ENCODE measurements around the gene MT2A. TPM values are rescaled to one million over a fixed set of nuclear protein-coding genes. Genes with fewer than 3 reads are reported as not detected.

MT2A gene
- total RNA-seq: 100 to 1,000 TPM in 1 of 5 experiments, 10 to 100 TPM in 4; 15.0 to 435 (median 32.8) TPM
- polyA plus RNA-seq: 100 to 1,000 TPM; 113 to 168 TPM
- total RNA-seq: 8.3 reads per million, percentile 32 among the genes with 10 or more reads in this experiment

GRCh38 chr16:56608043-56608875, at the start of gene MT2A:
MT2A (plus strand) TSS chr16:56608584; CDS start chr16:56608656, 72 bp downstream.
- H3K4me1 Mint-ChIP-seq: peaks cover 35 to 52% (median 47%) of the 10 kb centered on the region in 7 donors
- DNase-seq: peak; percentile 70 to 89 (median 84)
- Histone ChIP-seq H3K9me3 (ENCODE audit: control insufficient read depth in 2 of 3, low read length in 3 of 3) (no peaks in the 10 kb centered on the region), H3K27me3 (ENCODE audit: control insufficient read depth in 2 of 2, insufficient read depth in 2 of 2, low read length in 2 of 2) (no peaks in the 10 kb centered on the region), H3K36me3 (ENCODE audit: control insufficient read depth in 2 of 3, insufficient read depth in 3 of 3, low read length in 3 of 3) (no peaks in the 10 kb centered on the region), H3K4me1 (ENCODE audit: control insufficient read depth in 2 of 2, insufficient read depth in 2 of 2, low read length in 2 of 2) (peaks cover 29 to 34% of the 10 kb centered on the region in 2 donors), H3K4me3 (ENCODE audit: low read length) (peak within 1 kb of the TSS; percentile 97), H3K27ac (ENCODE audit: low read depth, low read length) (peak within 1 kb of the TSS; percentile 94)
- ATAC-seq: peak; percentile 88
- H3K36me3 Mint-ChIP-seq: peaks cover 0 to 5% (median 0%) of the 10 kb centered on the region in 5 donors
- peak within 1 kb of the TSS; percentile 85 to 100 (median 96) for H3K4me3 Mint-ChIP-seq
- POLR2A ChIA-PET: interaction anchor here (0.7 to 4.8 kb wide), 12 partner anchors 15 to 100 kb away, joined by 3 to 23 read pairs (median 4); partner anchors contain the start of genes MT1F and MT1X
- H3K9me3 Mint-ChIP-seq: no peaks in the 10 kb centered on the region
- CTCF ChIA-PET: interaction anchor here (1.0 to 2.3 kb wide), 2 partner anchors 16 to 93 kb away, joined by 3 to 5 read pairs; no protein-coding TSS in a partner anchor
- H3K27me3 Mint-ChIP-seq: no peaks in the 10 kb centered on the region
- peak within 1 kb of the TSS; percentile 85 to 99 (median 93) for H3K27ac Mint-ChIP-seq
- intact Hi-C loops (cut with micrococcal nuclease): loop anchor here (1.0 to 5.0 kb wide), 17 partner anchors 9 to 1521 kb away; partner anchors contain the start of genes MT1E (in 2 of the 2), MT1X (in 2 of the 2), AMFR (in 1 of the 2) and CFAP20 (in 1 of the 2)

GRCh38 chr16:56559109-56559508, 49.3 kb upstream of the MT2A start:
- no peak for ATAC-seq
- no peak for DNase-seq
- Mint-ChIP-seq H3K4me1 (no peaks in the 10 kb centered on the region), H3K27me3 (peaks cover 4 to 53% (median 9%) of the 10 kb centered on the region in 5 donors), H3K27ac (no peak overlapping the region), H3K36me3 (no peaks in the 10 kb centered on the region), H3K4me3 (no peak overlapping the region), H3K9me3 (no peaks in the 10 kb centered on the region)
- CTCF ChIA-PET: interaction anchor here (0.8 kb wide), 1 partner anchor 44 kb away, joined by 4 read pairs; no protein-coding TSS in a partner anchor
- no peaks in the 10 kb centered on the region for H3K9me3 ChIP-seq (ENCODE audit: control insufficient read depth in 2 of 3, low read length in 3 of 3)
- H3K4me1 ChIP-seq (ENCODE audit: control insufficient read depth in 2 of 2, insufficient read depth in 2 of 2, low read length in 2 of 2): no peaks in the 10 kb centered on the region
- no peak overlapping the region for H3K27ac ChIP-seq (ENCODE audit: low read depth, low read length)
- intact Hi-C loops (cut with micrococcal nuclease): no loop called here
- H3K36me3 ChIP-seq (ENCODE audit: control insufficient read depth in 2 of 3, insufficient read depth in 3 of 3, low read length in 3 of 3): no peaks in the 10 kb centered on the region
- POLR2A ChIA-PET: no interaction called here
- no peaks in the 10 kb centered on the region for H3K27me3 ChIP-seq (ENCODE audit: control insufficient read depth in 2 of 2, insufficient read depth in 2 of 2, low read length in 2 of 2)
- no peak overlapping the region for H3K4me3 ChIP-seq (ENCODE audit: low read length)

GRCh38 chr16:56560447-56560846, 47.9 kb upstream of the MT2A start:
- H3K36me3 Mint-ChIP-seq: no peaks in the 10 kb centered on the region
- H3K27me3 ChIP-seq (ENCODE audit: control insufficient read depth in 2 of 2, insufficient read depth in 2 of 2, low read length in 2 of 2): no peaks in the 10 kb centered on the region
- no peaks in the 10 kb centered on the region for H3K4me1 Mint-ChIP-seq
- H3K4me3 Mint-ChIP-seq: no peak overlapping the region
- H3K27me3 Mint-ChIP-seq: peaks cover 0 to 43% (median 5%) of the 10 kb centered on the region in 5 donors
- no peak for ATAC-seq
- ChIA-PET CTCF (no interaction called here), POLR2A (interaction anchor here (0.6 to 0.9 kb wide), 3 partner anchors 33 to 497 kb away, joined by 3 to 4 read pairs (median 3); no protein-coding TSS in a partner anchor)
- H3K9me3 Mint-ChIP-seq: no peaks in the 10 kb centered on the region
- no peaks in the 10 kb centered on the region for H3K36me3 ChIP-seq (ENCODE audit: control insufficient read depth in 2 of 3, insufficient read depth in 3 of 3, low read length in 3 of 3)
- DNase-seq: no peak
- intact Hi-C loops (cut with micrococcal nuclease): no loop called here
- H3K27ac Mint-ChIP-seq: no peak overlapping the region
- H3K4me1 ChIP-seq (ENCODE audit: control insufficient read depth in 2 of 2, insufficient read depth in 2 of 2, low read length in 2 of 2): no peaks in the 10 kb centered on the region
- no peak overlapping the region for H3K27ac ChIP-seq (ENCODE audit: low read depth, low read length)
- H3K9me3 ChIP-seq (ENCODE audit: control insufficient read depth in 2 of 3, low read length in 3 of 3): no peaks in the 10 kb centered on the region
- no peak overlapping the region for H3K4me3 ChIP-seq (ENCODE audit: low read length)

- H3K9me3 Mint-ChIP-seq: no peaks in the 10 kb centered on the region
- Histone ChIP-seq H3K4me1 (ENCODE audit: control insufficient read depth in 2 of 2, insufficient read depth in 2 of 2, low read length in 2 of 2) (no peaks in the 10 kb centered on the region), H3K9me3 (ENCODE audit: control insufficient read depth in 2 of 3, low read length in 3 of 3) (no peaks in the 10 kb centered on the region), H3K27me3 (ENCODE audit: control insufficient read depth in 2 of 2, insufficient read depth in 2 of 2, low read length in 2 of 2) (no peaks in the 10 kb centered on the region), H3K4me3 (ENCODE audit: low read length) (no peak overlapping the region), H3K27ac (ENCODE audit: low read depth, low read length) (no peak overlapping the region), H3K36me3 (ENCODE audit: control insufficient read depth in 2 of 3, insufficient read depth in 3 of 3, low read length in 3 of 3) (no peaks in the 10 kb centered on the region)
- peak overlapping the region in 1 of 9 donors; percentile 52 for H3K27ac Mint-ChIP-seq
- ATAC-seq: no peak
- H3K4me1 Mint-ChIP-seq: peaks cover 0 to 1% (median 0%) of the 10 kb centered on the region in 7 donors
- no peak overlapping the region for H3K4me3 Mint-ChIP-seq
- H3K27me3 Mint-ChIP-seq: peaks cover 0 to 41% (median 5%) of the 10 kb centered on the region in 5 donors
- no peaks in the 10 kb centered on the region for H3K36me3 Mint-ChIP-seq
- no peak for DNase-seq
- POLR2A ChIA-PET: interaction anchor here (0.9 to 1.0 kb wide), 2 partner anchors 13 to 34 kb away, joined by 4 to 5 read pairs; no protein-coding TSS in a partner anchor
- CTCF ChIA-PET: no interaction called here
- intact Hi-C loops (cut with micrococcal nuclease): no loop called here
Observed at GRCh38 chr16:56561126-56561525, 47.3 kb upstream of the MT2A start.

- no peaks in the 10 kb centered on the region for H3K4me1 ChIP-seq (ENCODE audit: control insufficient read depth in 2 of 2, insufficient read depth in 2 of 2, low read length in 2 of 2)
- ChIA-PET CTCF (interaction anchor here (0.6 to 1.7 kb wide), 2 partner anchors 125 to 137 kb away, joined by 3 to 5 read pairs; no protein-coding TSS in a partner anchor), POLR2A (no interaction called here)
- Mint-ChIP-seq H3K27me3 (peaks cover 0 to 17% (median 5%) of the 10 kb centered on the region in 5 donors), H3K4me3 (no peak within 1 kb of the TSS), H3K36me3 (no peaks in the 10 kb centered on the region), H3K9me3 (no peaks in the 10 kb centered on the region), H3K27ac (no peak within 1 kb of the TSS), H3K4me1 (peaks cover 0 to 6% (median 0%) of the 10 kb centered on the region in 7 donors)
- intact Hi-C loops (cut with micrococcal nuclease): no loop called here
- H3K9me3 ChIP-seq (ENCODE audit: control insufficient read depth in 2 of 3, low read length in 3 of 3): no peaks in the 10 kb centered on the region
- H3K27ac ChIP-seq (ENCODE audit: low read depth, low read length): no peak within 1 kb of the TSS
- no peak for ATAC-seq
- no peak for DNase-seq
- no peak within 1 kb of the TSS for H3K4me3 ChIP-seq (ENCODE audit: low read length)
- no peaks in the 10 kb centered on the region for H3K36me3 ChIP-seq (ENCODE audit: control insufficient read depth in 2 of 3, insufficient read depth in 3 of 3, low read length in 3 of 3)
- no peaks in the 10 kb centered on the region for H3K27me3 ChIP-seq (ENCODE audit: control insufficient read depth in 2 of 2, insufficient read depth in 2 of 2, low read length in 2 of 2)
Observed at GRCh38 chr16:56564793-56565477, 43.4 kb upstream of the MT2A start, which contains the start of gene MT4. MT4 (plus strand) TSS chr16:56565073; CDS start chr16:56565129, 56 bp downstream.

- no peaks in the 10 kb centered on the region for H3K36me3 ChIP-seq (ENCODE audit: control insufficient read depth in 2 of 3, insufficient read depth in 3 of 3, low read length in 3 of 3)
- intact Hi-C loops (cut with micrococcal nuclease): no loop called here
Observed at GRCh38 chr16:56569971-56570370, 38.4 kb upstream of the MT2A start.

More at GRCh38 chr16:56569971-56570370, 38.4 kb upstream of the MT2A start:
- ATAC-seq (no peak), DNase-seq (no peak)
- no peak overlapping the region for H3K4me3 ChIP-seq (ENCODE audit: low read length)
- no peaks in the 10 kb centered on the region for H3K27me3 ChIP-seq (ENCODE audit: control insufficient read depth in 2 of 2, insufficient read depth in 2 of 2, low read length in 2 of 2)
- Mint-ChIP-seq H3K27ac (no peak overlapping the region), H3K4me1 (peaks cover 0 to 6% (median 0%) of the 10 kb centered on the region in 7 donors), H3K9me3 (peaks cover 0 to 7% (median 0%) of the 10 kb centered on the region in 11 donors), H3K27me3 (peaks cover 0 to 11% (median 0%) of the 10 kb centered on the region in 5 donors), H3K4me3 (no peak overlapping the region), H3K36me3 (no peaks in the 10 kb centered on the region)
- ChIA-PET POLR2A (no interaction called here), CTCF (interaction anchor here (0.6 to 1.3 kb wide), 2 partner anchors 132 to 219 kb away, joined by 4 to 6 read pairs; no protein-coding TSS in a partner anchor)
- H3K9me3 ChIP-seq (ENCODE audit: control insufficient read depth in 2 of 3, low read length in 3 of 3): no peaks in the 10 kb centered on the region
- H3K27ac ChIP-seq (ENCODE audit: low read depth, low read length): no peak overlapping the region
- no peaks in the 10 kb centered on the region for H3K4me1 ChIP-seq (ENCODE audit: control insufficient read depth in 2 of 2, insufficient read depth in 2 of 2, low read length in 2 of 2)

Data from naive thymus-derived CD4-positive, alpha-beta T cell (primary cell).